Calu3 (cell line): Measurements from ENCODE around the gene AGAP9. TPM values are rescaled to one million over a fixed set of nuclear protein-coding genes. Genes with fewer than 3 reads are reported as not detected.
"Not testable (repeated sequence)": the region's sequence is repeated elsewhere in the genome, so short reads cannot be mapped to it uniquely, and the experiment has no call there.

Source experiments
- Bru-seq: library from RNA; stranded (reverse); fragments of 400-500 nt; gene quantifications from one replicate; lab custom pipeline; 2021; lab: Mats Ljungman, UMichigan
- BruChase-seq, 2 experiments: library from RNA; stranded (reverse); fragments of 400-500 nt; gene quantifications; one replicate each; lab custom pipeline; 2021; lab: Mats Ljungman, UMichigan
- BruUV-seq: library from RNA; stranded (reverse); fragments of 400-500 nt; replicated peaks from 2 replicates; lab custom pipeline; 2021; lab: Mats Ljungman, UMichigan
- CTCF ChIA-PET: fragments of 300-600 bp; sonication (Branson Sonifier 250); formaldehyde crosslinking; loops from one replicate; lab custom pipeline; 2022; ENCODE audit warnings: antibody characterized with exemption; lab: Charles Lee
- DNase-seq: peaks from one replicate; pipeline ENCODE4 v3.0.0; 2022
- H3K27ac Mint-ChIP-seq: one replicate; pipeline ENCODE4 v1.8.0; 2022; ENCODE audit warnings: mixed read lengths; ENCODE audit not compliant: unreplicated experiment
- H3K27me3 Mint-ChIP-seq: one replicate; pipeline ENCODE4 v1.8.0; 2022; ENCODE audit warnings: mixed read lengths; ENCODE audit not compliant: unreplicated experiment
- H3K36me3 Mint-ChIP-seq: one replicate; pipeline ENCODE4 v1.8.0; 2022; ENCODE audit warnings: mild to moderate bottlenecking, moderate library complexity, mixed read lengths; ENCODE audit not compliant: insufficient read depth, unreplicated experiment
- H3K4me1 Mint-ChIP-seq: one replicate; pipeline ENCODE4 v1.8.0; 2022; ENCODE audit warnings: mild to moderate bottlenecking, low read depth, mixed read lengths; ENCODE audit not compliant: unreplicated experiment
- H3K4me3 Mint-ChIP-seq: one replicate; pipeline ENCODE4 v1.8.0; 2022; ENCODE audit warnings: mild to moderate bottlenecking, low read depth, moderate library complexity, mixed read lengths; ENCODE audit not compliant: unreplicated experiment
- H3K9me3 Mint-ChIP-seq: one replicate; pipeline ENCODE4 v1.8.0; 2022; ENCODE audit warnings: low read depth, mixed read lengths; ENCODE audit not compliant: unreplicated experiment
- intact Hi-C: fragments of 100-400 bp; cut with micrococcal nuclease; formaldehyde crosslinking; loops from one replicate; pipeline ENCODE4 v1.10.0; 2022; ENCODE audit not compliant: unreplicated experiment
- long read RNA-seq: library from polyadenylated mRNA; stranded (forward); transcript quantifications from one replicate; pipeline ENCODE4 v2.0.0, GENCODE V29; 2022
- total RNA-seq: library from RNA; stranded (reverse); gene quantifications from 2 replicates; pipeline ENCODE4 v1.2.3, GENCODE V29; 2022

Gene AGAP9
- 17.6 and 19.3 TPM in 2 replicates for total RNA-seq
- percentile 76 among the genes with signal in this experiment for Bru-seq, nascent RNA
- percentile 83 among the genes with signal in this experiment for BruChase-seq, experiment 1, labeled RNA remaining after a 6-hour chase
- BruChase-seq, experiment 2, labeled RNA remaining after a 2-hour chase = percentile 81 among the genes with signal in this experiment
- long read RNA-seq, partial matches to known transcripts = 0 of 1 reads
- long read RNA-seq, other reads (novel, unspliced or antisense) = 1 of 1 reads

DNA sequence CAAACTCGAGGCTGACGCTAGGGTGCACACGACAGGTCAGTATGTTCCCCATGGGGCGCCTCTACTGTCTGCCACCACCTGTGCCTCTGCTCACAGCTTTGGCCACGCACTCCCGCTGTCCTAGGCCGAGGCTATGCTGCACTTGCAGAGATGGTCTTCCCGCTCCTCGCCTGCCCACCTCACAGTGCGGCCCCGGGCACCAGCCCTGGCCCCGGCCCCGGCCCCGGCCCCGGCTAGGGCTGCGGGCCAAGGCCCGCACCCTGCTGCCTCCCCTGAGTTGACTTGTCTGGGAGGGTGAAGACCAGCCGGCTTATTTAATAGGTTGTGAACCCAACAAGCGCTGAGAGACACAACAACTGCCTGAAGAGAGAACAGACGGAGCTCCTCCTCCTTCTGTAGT is at the start of gene AGAP9:
Gene AGAP9 (minus strand): TSS at position 164 of the 400 bp plus-strand sequence. CDS start 112 bp downstream, at position 52.
- BruUV-seq, H3K4me1 Mint-ChIP-seq, intact Hi-C loops, H3K27ac Mint-ChIP-seq, H3K36me3 Mint-ChIP-seq, H3K9me3 Mint-ChIP-seq, H3K4me3 Mint-ChIP-seq, CTCF ChIA-PET, H3K27me3 Mint-ChIP-seq, DNase-seq: not testable (repeated sequence)

DNA sequence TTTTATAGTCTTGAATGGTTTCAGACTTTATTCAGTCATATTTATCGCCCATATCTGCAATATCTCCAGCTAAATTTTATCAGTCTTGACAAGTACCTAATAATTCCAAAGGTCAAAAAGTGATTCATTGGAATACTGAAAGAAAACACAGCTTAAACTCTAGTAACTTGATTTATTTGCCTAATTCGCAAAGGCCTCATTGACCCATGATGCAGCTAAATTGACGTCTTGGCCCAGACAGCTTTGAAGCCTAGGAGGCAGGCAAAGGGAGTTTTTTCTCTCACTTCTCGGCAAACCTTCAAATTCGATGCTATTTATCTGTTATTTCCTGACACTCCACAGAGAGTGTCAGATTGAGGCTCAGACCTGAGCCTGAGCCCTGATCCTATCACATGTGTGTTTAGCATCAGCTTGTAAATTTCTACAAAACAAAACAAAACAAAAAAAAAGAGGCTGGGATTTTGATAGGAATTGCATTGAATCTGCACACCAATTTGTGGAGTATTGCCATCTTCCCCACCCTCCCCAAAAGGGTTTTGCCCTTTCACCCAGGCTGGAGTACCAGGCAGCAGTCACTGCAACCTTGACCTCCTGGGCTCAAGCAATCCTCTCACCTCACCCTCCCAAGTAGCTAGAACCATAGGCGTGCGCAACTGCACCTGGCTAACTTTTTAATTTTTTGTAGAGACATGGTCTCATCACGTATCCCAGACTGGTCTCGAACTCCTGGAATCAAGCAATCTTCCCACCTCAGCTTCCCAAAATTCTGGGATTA is 47.9 kb upstream of the AGAP9 start:
- H3K9me3 Mint-ChIP-seq, CTCF ChIA-PET, DNase-seq, H3K4me1 Mint-ChIP-seq, H3K27me3 Mint-ChIP-seq, H3K36me3 Mint-ChIP-seq, BruUV-seq, H3K4me3 Mint-ChIP-seq, H3K27ac Mint-ChIP-seq, intact Hi-C loops: not testable (repeated sequence)

DNA sequence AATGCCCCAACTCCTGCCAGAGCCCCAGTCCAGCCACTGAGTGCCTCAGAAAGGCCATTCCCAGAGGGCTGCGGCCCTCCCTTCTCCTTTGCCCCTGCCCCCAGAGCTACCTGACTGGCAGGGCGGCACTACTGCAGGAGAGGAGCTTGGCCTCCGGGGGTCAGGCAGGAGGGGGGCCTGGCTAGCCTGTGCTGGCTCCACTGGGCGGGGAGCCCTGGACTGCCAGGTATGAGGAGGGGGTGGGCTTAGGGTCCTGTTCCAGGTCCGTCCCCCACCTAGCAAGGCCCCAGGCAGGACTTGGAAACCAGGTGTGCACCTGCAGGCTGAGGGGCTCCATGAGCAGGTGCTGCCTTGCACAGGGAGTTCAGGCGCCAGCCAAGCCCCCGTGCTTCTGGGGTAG is 43.3 kb upstream of the AGAP9 start:
- H3K4me3 Mint-ChIP-seq, BruUV-seq, H3K27ac Mint-ChIP-seq, DNase-seq, H3K9me3 Mint-ChIP-seq, intact Hi-C loops, CTCF ChIA-PET, H3K27me3 Mint-ChIP-seq, H3K4me1 Mint-ChIP-seq, H3K36me3 Mint-ChIP-seq: not testable (repeated sequence)

DNA sequence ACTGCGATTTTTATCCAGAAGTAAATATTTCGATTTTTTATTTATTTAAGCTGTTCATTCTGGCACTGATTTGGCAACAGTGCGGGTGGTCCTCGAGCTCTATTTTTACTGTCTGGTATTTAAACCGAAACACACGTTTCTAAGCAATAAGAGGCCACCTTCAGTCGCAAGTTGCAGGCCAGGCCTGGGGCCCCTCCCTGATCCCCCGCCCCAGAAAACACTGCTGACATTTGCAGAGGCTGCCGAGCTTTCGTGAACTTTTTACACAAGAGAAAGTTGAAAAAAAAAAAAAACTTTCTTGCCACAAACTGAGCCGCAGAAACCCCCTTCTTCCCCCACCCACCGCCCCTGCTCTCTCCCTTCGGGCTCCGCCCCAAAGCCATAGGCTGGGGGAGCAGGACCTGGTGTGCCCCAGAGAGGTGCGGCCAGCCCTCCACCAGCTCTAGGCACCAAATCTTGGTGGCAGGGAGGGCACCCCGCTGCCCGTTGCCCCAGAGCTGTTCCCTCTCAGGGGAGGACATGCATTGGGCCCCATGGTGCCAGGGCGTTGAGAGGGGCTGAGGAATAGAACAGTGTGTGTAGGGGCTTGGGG is 42.8 kb upstream of the AGAP9 start:
- DNase-seq, H3K4me3 Mint-ChIP-seq, H3K27ac Mint-ChIP-seq, H3K4me1 Mint-ChIP-seq, BruUV-seq, H3K9me3 Mint-ChIP-seq, H3K27me3 Mint-ChIP-seq, H3K36me3 Mint-ChIP-seq, CTCF ChIA-PET, intact Hi-C loops: not testable (repeated sequence)

DNA sequence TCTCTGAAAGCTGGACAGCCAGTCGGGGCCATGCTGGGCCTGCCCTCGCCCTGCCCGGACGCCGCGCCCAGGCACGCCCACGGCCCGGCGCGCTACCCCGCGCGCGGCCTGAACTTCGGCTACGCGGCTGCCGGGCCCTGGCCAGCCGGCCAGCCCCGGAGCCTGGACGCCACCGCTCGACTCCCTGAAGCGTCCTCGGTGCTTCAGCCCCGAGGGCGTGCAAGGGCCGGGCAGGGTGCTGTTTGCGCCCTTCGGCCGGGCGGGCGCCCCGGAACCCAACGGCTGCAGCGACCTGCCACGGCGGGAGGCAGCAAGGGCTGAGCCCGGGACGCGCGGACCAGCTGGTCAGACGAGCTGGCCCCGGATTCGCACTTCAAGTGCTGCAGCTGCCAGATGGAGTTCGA is 42.1 kb upstream of the AGAP9 start:
- intact Hi-C loops, H3K27ac Mint-ChIP-seq, H3K27me3 Mint-ChIP-seq, DNase-seq, H3K36me3 Mint-ChIP-seq, H3K4me1 Mint-ChIP-seq, CTCF ChIA-PET, BruUV-seq, H3K9me3 Mint-ChIP-seq, H3K4me3 Mint-ChIP-seq: not testable (repeated sequence)

DNA sequence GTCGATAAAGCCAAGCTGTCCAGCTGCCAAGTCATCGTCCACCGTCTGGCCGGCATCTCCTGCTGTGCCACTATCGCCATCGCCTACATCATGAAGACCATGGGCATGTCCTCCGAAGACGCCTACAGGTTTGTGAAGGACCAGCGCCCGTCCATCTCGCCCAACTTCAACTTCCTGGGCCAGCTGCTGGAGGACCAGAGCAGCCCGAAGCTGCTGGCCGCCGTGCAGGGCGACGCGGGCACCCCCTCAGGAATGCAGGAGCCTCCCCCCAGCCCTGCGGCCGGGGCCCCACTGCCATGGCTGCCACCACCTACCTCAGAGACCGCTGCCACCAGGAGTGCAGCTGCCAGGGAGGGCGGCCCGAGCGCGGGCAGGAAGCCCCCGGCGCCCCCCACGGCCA is 41.5 kb upstream of the AGAP9 start:
- H3K27me3 Mint-ChIP-seq, BruUV-seq, CTCF ChIA-PET, H3K36me3 Mint-ChIP-seq, H3K4me1 Mint-ChIP-seq, H3K9me3 Mint-ChIP-seq, H3K27ac Mint-ChIP-seq, DNase-seq, intact Hi-C loops, H3K4me3 Mint-ChIP-seq: not testable (repeated sequence)

DNA sequence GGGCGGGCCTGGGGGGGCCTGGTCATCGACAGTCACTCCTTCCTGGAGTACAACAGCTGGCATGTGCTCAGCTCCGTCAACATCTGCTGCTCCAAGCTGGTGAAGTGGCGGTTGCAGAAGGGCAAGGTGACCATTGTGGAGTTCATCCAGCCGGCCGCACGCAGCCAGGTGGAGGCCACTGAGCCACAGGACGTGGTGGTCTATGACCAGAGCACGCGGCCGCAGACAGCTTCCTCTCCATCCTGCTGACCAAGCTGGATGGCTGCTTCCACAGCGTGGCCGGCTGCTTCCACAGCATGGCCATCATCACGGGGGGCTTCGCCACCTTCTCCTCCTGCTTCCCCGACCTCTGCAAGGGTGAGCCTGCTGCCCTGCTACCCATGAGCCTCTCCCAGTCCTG is 40.9 kb upstream of the AGAP9 start:
- CTCF ChIA-PET, H3K4me3 Mint-ChIP-seq, intact Hi-C loops, BruUV-seq, DNase-seq, H3K27me3 Mint-ChIP-seq, H3K4me1 Mint-ChIP-seq, H3K36me3 Mint-ChIP-seq, H3K27ac Mint-ChIP-seq, H3K9me3 Mint-ChIP-seq: not testable (repeated sequence)

DNA sequence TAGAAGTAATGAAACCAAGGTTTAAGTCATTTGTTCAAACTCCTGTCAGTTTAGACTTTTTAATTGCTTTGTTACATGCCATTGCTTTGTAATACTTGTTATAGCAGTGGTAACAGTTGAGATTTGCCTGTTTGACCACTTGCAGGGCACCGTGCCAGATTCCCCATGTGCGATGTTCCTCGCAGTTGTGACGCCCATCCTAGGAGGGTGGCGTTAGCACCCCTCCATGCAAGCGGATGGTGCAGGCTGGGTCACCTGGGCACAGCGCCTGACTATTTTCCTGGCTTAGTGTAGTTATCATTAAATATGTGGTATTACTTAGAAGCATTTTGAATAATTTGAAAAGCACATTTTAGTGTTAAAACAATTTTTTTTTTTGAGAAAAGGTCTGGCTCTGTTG is 37.0 kb upstream of the AGAP9 start:
- H3K36me3 Mint-ChIP-seq, H3K4me3 Mint-ChIP-seq, H3K27me3 Mint-ChIP-seq, DNase-seq, intact Hi-C loops, H3K27ac Mint-ChIP-seq, H3K9me3 Mint-ChIP-seq, BruUV-seq, CTCF ChIA-PET: not testable (repeated sequence)
- peaks cover 27% of the 10 kb centered on the region for H3K4me1 Mint-ChIP-seq

DNA sequence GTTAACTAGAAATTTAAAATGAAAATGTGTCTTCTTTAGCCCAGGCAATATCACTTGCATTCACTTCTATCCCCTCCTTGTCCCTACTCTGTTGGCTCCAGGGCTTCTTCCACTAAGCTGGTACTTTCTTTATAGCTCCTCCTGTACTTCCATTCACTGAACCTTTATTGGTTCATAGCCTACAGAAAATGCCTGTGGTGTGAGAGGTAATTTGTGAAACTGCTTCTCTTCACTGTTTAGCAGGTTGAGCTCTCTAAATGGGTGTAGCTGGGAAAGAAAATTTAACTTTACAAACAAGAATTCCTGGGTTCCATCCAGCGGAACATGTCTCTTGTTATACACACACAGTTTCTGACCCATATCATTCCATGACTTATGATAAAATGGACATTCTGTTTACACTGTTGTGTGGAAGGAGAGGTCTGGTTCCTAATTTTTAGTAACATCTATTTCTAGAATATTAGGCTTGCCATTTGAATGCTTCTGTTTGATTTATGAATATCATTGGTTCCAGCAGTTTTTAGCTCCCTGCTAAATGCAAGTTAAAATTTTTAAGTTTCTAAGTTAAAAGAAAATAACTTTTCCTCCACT is 36.4 kb upstream of the AGAP9 start:
- BruUV-seq, DNase-seq, H3K36me3 Mint-ChIP-seq, CTCF ChIA-PET, intact Hi-C loops, H3K27me3 Mint-ChIP-seq, H3K4me3 Mint-ChIP-seq, H3K9me3 Mint-ChIP-seq: not testable (repeated sequence)
- peak overlapping the region; percentile 23 for H3K27ac Mint-ChIP-seq
- H3K4me1 Mint-ChIP-seq = peaks cover 34% of the 10 kb centered on the region
